Measurements from ENCODE around the gene USP10.

The USP10 gene, protein sequence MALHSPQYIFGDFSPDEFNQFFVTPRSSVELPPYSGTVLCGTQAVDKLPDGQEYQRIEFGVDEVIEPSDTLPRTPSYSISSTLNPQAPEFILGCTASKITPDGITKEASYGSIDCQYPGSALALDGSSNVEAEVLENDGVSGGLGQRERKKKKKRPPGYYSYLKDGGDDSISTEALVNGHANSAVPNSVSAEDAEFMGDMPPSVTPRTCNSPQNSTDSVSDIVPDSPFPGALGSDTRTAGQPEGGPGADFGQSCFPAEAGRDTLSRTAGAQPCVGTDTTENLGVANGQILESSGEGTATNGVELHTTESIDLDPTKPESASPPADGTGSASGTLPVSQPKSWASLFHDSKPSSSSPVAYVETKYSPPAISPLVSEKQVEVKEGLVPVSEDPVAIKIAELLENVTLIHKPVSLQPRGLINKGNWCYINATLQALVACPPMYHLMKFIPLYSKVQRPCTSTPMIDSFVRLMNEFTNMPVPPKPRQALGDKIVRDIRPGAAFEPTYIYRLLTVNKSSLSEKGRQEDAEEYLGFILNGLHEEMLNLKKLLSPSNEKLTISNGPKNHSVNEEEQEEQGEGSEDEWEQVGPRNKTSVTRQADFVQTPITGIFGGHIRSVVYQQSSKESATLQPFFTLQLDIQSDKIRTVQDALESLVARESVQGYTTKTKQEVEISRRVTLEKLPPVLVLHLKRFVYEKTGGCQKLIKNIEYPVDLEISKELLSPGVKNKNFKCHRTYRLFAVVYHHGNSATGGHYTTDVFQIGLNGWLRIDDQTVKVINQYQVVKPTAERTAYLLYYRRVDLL

DNA sequence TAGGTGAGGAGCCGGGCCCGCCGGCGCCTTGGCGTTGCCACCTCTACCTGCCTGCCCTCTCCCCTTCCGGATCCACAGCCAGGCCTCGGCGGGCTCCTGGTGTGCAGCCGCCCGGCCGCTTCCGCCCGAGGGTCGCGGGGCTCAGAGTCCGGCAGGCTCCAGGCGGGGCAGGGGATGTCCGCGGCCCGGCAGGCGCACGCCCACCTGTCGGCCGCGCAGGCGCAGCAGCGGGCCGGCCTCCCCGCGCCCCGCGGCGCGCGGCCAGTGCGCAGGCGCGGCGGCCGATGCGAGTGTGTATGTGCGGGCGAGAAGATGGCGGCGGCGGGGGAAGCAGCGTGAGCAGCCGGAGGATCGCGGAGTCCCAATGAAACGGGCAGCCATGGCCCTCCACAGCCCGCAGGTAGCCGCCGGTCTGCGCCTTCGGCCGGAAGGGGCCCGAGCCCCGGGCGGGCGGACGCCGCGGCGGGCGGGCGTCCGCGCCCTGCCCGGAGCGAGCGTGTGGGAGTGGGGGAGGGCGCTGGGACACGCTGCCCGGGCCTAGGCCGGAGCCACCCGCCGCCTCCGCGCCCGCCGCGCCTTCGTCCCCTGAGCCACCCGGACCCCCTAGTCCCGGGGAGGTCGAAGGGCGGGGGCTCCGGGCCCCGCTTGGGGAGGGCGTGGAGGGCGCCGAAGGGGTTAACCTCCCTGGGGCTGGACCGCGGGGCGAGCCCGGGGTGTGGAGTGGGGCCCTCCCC lies at the start of gene USP10:
USP10 (plus strand) TSS at position 289 of the 734 bp plus-strand sequence; CDS start at position 380, 91 bp downstream.
- DNase-seq, result peak; percentile 89

- no peak for DNase-seq
Measured at GRCh38 chr16:84650062-84650991, 49.5 kb upstream of the USP10 start.

GRCh38 chr16:84652566-84652965 lies 47.2 kb upstream of the USP10 start:
- DNase-seq, result no peak

GRCh38 chr16:84654238-84654637 lies 45.6 kb upstream of the USP10 start:
- DNase-seq, result no peak

GRCh38 chr16:84654998-84655397 lies 44.8 kb upstream of the USP10 start:
- no peak for DNase-seq

DNA sequence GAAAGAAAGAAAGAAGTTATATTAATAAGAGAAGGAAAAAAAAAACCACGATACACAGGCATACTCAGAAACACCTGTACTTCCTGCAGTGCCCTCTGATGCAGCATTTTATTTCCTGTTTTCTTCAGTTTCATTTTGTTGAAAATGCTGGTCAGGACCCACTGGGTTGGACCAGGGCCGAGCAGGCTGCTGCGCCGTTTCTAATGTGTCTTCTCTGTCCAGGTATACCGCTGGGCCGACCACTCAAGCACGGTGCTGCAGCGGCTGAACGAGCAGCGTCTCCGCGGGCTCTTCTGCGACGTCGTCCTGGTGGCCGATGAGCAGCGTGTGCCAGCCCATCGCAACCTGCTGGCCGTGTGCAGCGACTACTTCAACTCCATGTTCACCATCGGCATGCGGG lies 43.2 kb upstream of the USP10 start:
- DNase-seq, result no peak

DNA sequence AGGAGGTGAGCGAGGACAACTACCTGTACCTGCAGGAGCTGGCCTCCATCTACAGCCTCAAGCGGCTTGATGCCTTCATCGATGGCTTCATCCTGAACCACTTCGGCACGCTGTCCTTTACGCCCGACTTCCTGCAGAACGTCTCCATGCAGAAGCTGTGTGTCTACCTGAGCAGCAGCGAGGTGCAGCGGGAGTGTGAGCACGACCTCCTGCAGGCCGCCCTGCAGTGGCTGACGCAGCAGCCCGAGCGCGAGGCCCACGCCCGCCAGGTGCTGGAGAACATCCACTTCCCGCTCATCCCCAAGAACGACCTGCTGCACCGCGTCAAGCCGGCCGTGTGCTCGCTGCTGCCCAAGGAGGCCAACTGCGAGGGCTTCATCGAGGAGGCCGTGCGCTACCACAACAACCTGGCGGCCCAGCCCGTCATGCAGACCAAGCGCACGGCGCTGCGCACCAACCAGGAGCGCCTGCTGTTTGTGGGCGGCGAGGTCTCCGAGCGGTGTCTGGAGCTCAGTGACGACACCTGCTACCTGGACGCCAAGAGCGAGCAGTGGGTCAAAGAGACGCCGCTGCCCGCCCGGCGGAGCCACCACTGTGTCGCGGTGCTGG lies 42.5 kb upstream of the USP10 start:
- DNase-seq, result no peak

- DNase-seq, result no peak
Measured at GRCh38 chr16:84658690-84659089, 41.1 kb upstream of the USP10 start.

- DNase-seq, result no peak
Measured at GRCh38 chr16:84659656-84660300, 40.0 kb upstream of the USP10 start.

- DNase-seq, result no peak
Measured at GRCh38 chr16:84660973-84661372, 38.8 kb upstream of the USP10 start.

GRCh38 chr16:84661418-84662060 lies 38.3 kb upstream of the USP10 start:
- DNase-seq, result no peak

GRCh38 chr16:84662471-84662870 lies 37.3 kb upstream of the USP10 start:
- DNase-seq, result no peak

DNA sequence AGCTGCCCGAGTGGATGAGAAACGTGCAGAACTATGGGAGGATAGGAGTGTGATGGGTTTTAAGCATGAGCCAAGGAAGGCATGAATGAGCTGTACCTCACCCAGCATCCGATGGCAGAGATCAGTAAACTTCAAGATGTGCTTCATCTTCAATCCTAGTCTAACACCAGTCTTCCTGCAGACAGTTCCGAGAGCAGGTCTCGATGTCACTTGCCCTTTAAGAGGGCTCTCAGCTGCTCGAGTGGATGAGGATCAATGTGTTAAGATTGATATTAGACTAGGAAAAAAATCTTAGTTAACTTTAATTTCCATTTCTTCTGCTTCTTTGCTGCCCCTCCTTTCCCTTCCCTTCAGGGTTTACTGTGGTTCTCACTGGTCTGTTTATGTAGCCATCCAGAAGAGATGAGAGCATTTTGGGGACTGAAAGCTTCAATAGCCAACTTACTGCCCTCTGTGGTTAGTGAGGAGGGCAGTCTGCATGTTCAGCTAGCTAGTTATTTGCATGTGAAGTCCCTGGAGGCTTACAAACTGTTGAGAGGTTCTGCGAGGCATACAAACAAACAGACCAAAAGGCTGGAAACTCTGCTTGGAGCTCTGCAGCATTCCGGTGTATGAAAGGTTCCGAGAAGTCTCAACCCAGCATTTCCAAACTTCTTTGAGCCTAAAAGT lies 36.2 kb upstream of the USP10 start:
- DNase-seq, result no peak

- no peak for DNase-seq
Measured at GRCh38 chr16:84665359-84665758, 34.4 kb upstream of the USP10 start.

- DNase-seq, result no peak
Measured at GRCh38 chr16:84665843-84666242, 34.0 kb upstream of the USP10 start.

GRCh38 chr16:84667600-84668309 lies 32.0 kb upstream of the USP10 start:
- no peak for DNase-seq

DNA sequence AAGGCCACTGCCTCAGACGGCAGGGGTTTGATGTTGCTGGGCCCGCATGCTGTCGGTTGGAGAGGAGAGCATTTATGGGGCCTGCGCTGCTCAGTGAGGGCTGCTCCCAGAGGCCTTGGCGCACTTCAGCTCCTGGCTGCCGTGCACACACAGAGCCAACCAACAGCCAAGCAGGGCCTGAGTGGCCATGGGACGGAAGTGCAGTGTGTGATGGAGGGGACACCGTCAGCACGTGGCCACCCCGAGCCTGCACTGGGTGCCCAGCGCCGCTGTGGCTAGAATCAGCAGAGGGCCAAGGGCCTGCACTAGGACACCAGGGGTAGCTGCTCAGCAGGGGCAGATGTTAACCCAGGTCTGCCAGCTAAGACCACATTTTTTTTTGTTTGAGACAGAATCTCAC lies 29.7 kb upstream of the USP10 start:
- no peak for DNase-seq

GRCh38 chr16:84672276-84673202 lies 27.3 kb upstream of the USP10 start:
- peak; percentile 72 for DNase-seq
